ENCODE measurements around the gene WDR37.

GRCh38 chr10:1128115-1128514 is 71.9 kb downstream of the WDR37 start:
- TF ChIP-seq CTCF (IDR thresholded peaks at IDR 0.05) (no peak), ZFX (IDR thresholded peaks at IDR 0.05; ENCODE audit: borderline replicate concordance) (no peak)
